GM21381 (cell line): Measurements from ENCODE around the gene CSE1L.
"Not testable (repeated sequence)": the region's sequence is repeated elsewhere in the genome, so short reads cannot be mapped to it uniquely, and the experiment has no call there.

Source experiments
- ATAC-seq: cut with Tn5 transposase; IDR thresholded peaks from one replicate; pipeline ENCODE4 v1.9.1; 2021; ENCODE audit warnings: mild to moderate bottlenecking, moderate library complexity; ENCODE audit not compliant: unreplicated experiment

Gene CSE1L

GRCh38 chr20:49122920-49123319, 76.8 kb downstream of the CSE1L start:
- no peak for ATAC-seq

DNA sequence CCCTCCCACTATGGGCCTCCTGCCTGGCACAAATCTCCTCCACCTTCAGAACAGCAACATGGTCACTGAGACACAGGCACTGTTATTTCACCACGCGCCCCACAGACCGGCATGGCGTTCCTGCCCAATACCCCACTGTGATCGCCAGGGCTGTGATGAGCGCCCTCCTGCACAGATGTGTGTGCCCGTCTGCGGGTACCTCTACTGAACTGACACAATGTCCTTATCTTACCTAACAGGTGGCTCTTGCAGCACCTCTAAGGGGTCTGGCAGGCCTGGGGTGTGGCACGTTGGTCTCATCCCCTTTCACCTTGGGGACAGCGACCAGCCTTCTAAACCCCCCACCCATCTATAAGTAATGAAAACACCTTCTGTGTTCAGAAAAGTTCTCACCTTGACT, 77.9 kb downstream of the CSE1L start:
- ATAC-seq = no peak

DNA sequence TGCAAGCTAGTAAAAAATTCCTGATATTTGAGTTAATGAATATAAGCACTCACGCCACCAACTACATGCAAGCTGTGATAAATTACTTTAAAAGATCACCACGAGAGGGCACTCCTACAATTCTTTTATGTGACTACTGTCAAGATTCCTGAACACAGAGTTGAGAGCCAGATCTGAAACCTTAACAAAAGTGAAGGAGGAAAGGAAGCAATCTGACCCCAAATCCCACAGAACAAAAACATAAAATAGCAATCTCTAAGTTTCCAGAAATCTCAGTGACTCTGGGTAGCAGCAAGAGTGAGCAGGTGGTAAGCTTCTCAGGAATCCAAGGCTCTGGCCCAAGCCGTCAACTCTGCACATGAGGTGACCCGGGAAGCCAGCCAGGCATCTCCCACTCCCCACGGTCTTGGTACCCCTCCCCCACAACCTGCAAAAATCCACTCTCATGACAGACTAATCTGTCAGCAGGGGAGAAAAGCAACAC, 86.9 kb downstream of the CSE1L start:
- no peak for ATAC-seq

DNA sequence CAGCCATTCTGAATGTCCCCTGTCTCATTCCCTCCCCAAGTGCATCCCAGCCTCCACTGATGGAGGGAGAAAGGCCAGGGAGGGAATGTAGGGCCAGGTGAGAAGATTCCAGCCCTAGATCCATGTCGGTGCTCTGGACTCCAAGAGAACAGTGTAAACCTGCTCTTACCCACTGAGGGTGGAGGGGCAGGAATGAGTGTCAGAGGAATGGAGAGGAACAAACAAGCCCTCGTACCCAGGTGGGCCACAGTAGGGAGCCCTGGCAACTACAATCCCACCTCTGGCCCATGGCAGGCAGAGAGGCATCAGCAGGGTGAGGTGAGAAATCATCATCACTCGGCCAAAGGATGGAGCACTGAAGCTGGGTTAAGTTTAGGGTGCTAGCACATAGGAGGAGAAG, 87.5 kb downstream of the CSE1L start:
- no peak for ATAC-seq

DNA sequence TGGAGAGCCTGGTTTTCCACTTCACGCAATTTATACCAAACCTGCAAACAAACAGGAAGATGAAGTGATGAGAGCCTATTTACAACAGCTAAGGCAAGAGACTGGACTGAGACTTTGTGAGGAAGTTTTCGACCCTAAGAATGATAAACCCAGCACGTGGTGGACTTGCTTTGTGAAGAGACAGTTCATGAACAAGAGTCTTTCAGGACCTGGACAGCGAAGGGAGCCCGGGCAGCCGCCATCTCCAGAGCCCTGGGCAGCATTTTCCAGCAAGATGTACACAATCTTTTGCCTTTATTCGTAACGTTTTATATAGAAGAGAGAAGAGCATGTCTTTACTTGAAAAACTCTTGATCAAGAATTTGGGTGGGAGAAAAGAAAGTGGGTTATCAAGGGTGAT, 88.7 kb downstream of the CSE1L start:
- ATAC-seq = not testable (repeated sequence)

DNA sequence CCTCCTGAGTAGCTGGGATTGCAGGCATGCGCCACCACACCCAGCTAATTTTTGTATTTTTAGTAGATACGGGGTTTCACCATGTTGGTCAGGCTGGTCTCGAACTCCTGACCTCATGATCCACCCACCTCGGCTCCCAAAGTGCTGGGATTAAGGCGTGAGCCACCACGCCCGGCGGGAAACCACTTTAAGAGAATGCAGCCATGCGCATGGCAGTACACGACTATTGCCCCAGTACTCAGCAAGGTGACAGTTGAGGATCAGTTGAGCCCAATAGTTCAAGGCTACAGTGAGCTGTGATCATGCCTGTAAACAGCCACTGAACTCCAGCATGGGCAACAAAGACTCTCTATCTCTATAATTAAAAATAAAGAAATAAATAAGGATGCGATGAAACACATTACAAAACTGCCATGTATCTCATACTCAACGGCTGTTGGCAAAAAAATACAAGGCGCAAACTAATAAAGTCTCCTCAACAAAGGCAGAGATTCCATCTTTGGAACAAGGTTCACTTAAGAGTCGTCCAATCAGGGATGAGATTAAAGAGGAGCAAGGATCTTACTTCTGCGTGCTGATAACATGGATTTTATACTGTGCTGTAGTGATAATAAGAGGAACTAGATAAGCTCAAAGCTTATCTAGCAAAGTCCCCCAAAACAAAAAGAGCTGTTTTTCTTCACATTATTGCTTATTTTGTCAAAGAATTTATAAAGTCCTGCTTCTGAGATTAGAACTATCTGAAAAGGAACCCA, 90.9 kb downstream of the CSE1L start:
- no peak for ATAC-seq

DNA sequence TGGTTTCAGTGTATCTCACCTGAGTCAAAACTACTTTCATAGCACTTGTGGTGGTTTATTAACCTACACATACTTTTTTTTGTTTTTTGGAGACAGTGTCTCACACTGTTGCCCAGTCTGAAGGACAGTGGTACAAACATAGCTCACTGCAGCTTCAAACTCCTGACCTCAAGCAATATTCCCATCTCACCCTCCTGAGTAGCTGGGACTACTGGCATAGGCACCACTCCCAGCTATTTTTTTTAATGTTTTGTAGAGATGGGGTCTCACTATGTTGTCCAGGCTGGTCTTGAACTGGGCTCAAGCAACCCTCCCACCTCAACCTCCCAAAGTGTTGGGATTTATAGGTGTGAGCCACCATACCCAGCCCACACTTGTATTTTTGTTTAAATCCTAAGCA, 92.3 kb downstream of the CSE1L start:
- no peak for ATAC-seq

DNA sequence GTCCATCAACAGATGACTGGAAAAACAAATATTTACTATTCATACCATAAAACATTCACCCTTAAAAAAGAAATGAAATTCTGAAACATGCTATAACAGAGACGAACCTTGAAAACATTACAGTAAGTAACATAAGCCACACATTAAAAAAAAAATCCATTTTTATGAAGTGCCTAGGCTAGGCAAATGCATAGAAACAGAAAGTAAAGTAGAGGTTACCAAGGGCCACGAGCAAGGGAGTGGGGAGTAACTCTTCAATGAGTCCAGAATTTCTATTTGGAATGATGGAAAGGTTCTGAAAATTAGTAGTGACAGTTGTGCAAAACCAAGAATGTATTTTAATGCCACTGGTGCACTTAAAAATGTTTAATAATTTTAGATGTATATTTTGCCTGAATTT, 94.3 kb downstream of the CSE1L start:
- ATAC-seq = no peak

DNA sequence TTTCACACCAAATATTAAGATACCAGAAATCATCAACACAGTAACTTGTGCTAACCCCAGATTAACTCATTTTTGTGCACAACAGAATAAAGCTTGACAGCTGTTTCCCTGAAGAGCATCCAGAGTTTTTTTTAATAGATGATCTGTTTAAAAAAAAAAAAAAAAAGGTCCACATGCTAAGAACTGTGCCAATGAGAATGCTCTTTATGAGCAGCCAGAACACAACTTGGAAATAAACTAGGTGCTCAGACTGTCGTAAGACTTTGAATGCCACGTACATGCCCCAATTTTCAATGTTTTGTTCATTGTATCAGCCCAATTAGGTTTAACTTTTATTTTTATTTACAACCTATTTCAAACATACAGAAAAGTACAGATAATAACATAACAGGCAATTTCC, 94.7 kb downstream of the CSE1L start:
- ATAC-seq = no peak
